ENCODE results near the gene TCL1B. TPM values are rescaled to one million over a fixed set of nuclear protein-coding genes. Genes with fewer than 3 reads are reported as not detected.
"Not testable (repeated sequence)": the region's sequence is repeated elsewhere in the genome, so short reads cannot be mapped to it uniquely, and the experiment has no call there.

The TCL1B gene
- total RNA-seq, 3 donors from 2014 or later, result not detected

GRCh38 chr14:95662376-95663186 is 23.6 kb upstream of the TCL1B start:
- Histone ChIP-seq H3K27me3 (peaks cover 0 to 25% of the 10 kb centered on the region in 2 donors), H3K4me3 (peak overlapping the region in 1 of 3 donors; percentile 2), H3K36me3 (no peaks in the 10 kb centered on the region), H3K4me1 (no peaks in the 10 kb centered on the region), H3K27ac (no peak overlapping the region), H3K9me3 (no peaks in the 10 kb centered on the region)
- no peak for TF ChIP-seq CTCF (IDR thresholded peaks at IDR 0.05)
- no peak for TF ChIP-seq POLR2A (IDR thresholded peaks at IDR 0.05)
- no peak for TF ChIP-seq POLR2AphosphoS5 (IDR thresholded peaks at IDR 0.05)
- DNase-seq (ENCODE audit: low spot score in 2 of 2), result no peak
- intact Hi-C loops (cut with DNase I; ENCODE audit: low total_unique reads), result no loop called here

- intact Hi-C loops (cut with DNase I; ENCODE audit: low total_unique reads), result no loop called here
- TF ChIP-seq CTCF (IDR thresholded peaks at IDR 0.05), result no peak
- TF ChIP-seq POLR2AphosphoS5 (IDR thresholded peaks at IDR 0.05), result no peak
- TF ChIP-seq POLR2A (IDR thresholded peaks at IDR 0.05), result no peak
- H3K36me3 ChIP-seq, result no peaks in the 10 kb centered on the region
- no peak overlapping the region for H3K27ac ChIP-seq
- H3K27me3 ChIP-seq, result peaks cover 0 to 25% of the 10 kb centered on the region in 2 donors
- no peaks in the 10 kb centered on the region for H3K9me3 ChIP-seq
- H3K4me1 ChIP-seq, result no peaks in the 10 kb centered on the region
- DNase-seq (ENCODE audit: low spot score in 2 of 2), result no peak
- H3K4me3 ChIP-seq, result no peak overlapping the region
Observed at GRCh38 chr14:95663226-95663797, 22.9 kb upstream of the TCL1B start.

- no peaks in the 10 kb centered on the region for H3K4me1 ChIP-seq
- DNase-seq (ENCODE audit: low spot score in 2 of 2), result no peak
- intact Hi-C loops (cut with DNase I; ENCODE audit: low total_unique reads), result no loop called here
- H3K9me3 ChIP-seq, result no peaks in the 10 kb centered on the region
- H3K27ac ChIP-seq, result no peak overlapping the region
- no peak for TF ChIP-seq POLR2A (IDR thresholded peaks at IDR 0.05)
- no peak for TF ChIP-seq POLR2AphosphoS5 (IDR thresholded peaks at IDR 0.05)
- TF ChIP-seq CTCF (IDR thresholded peaks at IDR 0.05), result no peak
- no peaks in the 10 kb centered on the region for H3K36me3 ChIP-seq
- H3K4me3 ChIP-seq, result no peak overlapping the region
- peaks cover 0 to 24% of the 10 kb centered on the region in 2 donors for H3K27me3 ChIP-seq
Observed at GRCh38 chr14:95664066-95664465, 22.2 kb upstream of the TCL1B start.

- peaks cover 0 to 21% of the 10 kb centered on the region in 2 donors for H3K27me3 ChIP-seq
- no peak for DNase-seq (ENCODE audit: low spot score in 2 of 2)
- TF ChIP-seq POLR2A (IDR thresholded peaks at IDR 0.05) (no peak), POLR2AphosphoS5 (IDR thresholded peaks at IDR 0.05) (no peak), CTCF (IDR thresholded peaks at IDR 0.05) (no peak)
- intact Hi-C loops (cut with DNase I; ENCODE audit: low total_unique reads), result no loop called here
- H3K36me3 ChIP-seq, result no peaks in the 10 kb centered on the region
- H3K27ac ChIP-seq, result no peak overlapping the region
- H3K4me3 ChIP-seq, result no peak overlapping the region
- H3K4me1 ChIP-seq, result no peaks in the 10 kb centered on the region
- no peaks in the 10 kb centered on the region for H3K9me3 ChIP-seq
Observed at GRCh38 chr14:95664546-95664945, 21.7 kb upstream of the TCL1B start.

- H3K4me3 ChIP-seq; H3K4me1 ChIP-seq; intact Hi-C loops (cut with DNase I; ENCODE audit: low total_unique reads); DNase-seq (ENCODE audit: low spot score in 2 of 2); H3K36me3 ChIP-seq; H3K27ac ChIP-seq; H3K9me3 ChIP-seq: not testable (repeated sequence)
- peaks cover 0 to 14% of the 10 kb centered on the region in 2 donors for H3K27me3 ChIP-seq
Observed at GRCh38 chr14:95665530-95665929, 20.7 kb upstream of the TCL1B start.

All from breast epithelium (tissue), 4 donors.